Measurements from ENCODE around the gene LEFTY2. TPM values are rescaled to one million over a fixed set of nuclear protein-coding genes. Genes with fewer than 3 reads are reported as not detected.

The LEFTY2 gene, protein sequence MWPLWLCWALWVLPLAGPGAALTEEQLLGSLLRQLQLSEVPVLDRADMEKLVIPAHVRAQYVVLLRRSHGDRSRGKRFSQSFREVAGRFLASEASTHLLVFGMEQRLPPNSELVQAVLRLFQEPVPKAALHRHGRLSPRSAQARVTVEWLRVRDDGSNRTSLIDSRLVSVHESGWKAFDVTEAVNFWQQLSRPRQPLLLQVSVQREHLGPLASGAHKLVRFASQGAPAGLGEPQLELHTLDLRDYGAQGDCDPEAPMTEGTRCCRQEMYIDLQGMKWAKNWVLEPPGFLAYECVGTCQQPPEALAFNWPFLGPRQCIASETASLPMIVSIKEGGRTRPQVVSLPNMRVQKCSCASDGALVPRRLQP
- not detected in 2 replicates for total RNA-seq

DNA sequence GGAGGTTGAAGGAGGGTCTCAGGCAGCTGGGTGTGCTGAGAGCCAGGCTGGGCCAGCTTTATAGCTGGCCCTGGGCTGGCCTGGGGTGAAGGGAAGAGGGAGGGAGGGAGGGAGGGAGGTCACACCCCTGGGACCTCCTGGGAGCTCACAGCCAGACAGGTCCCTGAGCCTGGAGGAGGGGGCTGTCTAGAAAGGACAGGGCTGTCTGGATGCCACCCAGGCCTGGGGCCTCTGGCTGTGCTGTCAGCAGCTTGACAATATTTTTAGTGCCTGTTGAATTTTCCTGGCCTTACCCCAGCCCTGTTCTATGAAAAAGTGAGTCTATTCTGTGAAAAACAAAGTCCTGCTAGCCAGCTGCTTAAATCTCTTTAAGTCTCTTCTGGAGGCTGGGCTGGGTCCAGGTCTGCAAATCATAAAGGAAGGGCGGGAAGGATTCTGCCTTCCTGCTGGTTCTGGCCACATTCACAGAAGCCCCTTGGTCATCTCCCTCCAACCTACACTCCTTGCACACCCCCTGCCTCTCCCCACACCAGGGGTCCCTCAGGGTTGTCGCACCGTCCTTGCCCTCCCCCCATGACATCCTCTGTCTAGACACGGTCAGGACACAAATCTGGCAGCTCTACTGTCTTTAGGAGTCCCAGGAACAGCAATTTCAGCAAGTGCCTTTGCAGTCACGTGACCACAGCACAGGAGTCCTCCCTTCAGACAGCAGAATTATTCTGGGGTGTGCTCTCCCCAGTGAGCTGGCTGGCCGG lies at the start of gene LEFTY2:
Gene LEFTY2, minus strand, starts transcription at position 34 of the 755 bp plus-strand sequence. CDS start 80 bp downstream, outside the sequence.

DNA sequence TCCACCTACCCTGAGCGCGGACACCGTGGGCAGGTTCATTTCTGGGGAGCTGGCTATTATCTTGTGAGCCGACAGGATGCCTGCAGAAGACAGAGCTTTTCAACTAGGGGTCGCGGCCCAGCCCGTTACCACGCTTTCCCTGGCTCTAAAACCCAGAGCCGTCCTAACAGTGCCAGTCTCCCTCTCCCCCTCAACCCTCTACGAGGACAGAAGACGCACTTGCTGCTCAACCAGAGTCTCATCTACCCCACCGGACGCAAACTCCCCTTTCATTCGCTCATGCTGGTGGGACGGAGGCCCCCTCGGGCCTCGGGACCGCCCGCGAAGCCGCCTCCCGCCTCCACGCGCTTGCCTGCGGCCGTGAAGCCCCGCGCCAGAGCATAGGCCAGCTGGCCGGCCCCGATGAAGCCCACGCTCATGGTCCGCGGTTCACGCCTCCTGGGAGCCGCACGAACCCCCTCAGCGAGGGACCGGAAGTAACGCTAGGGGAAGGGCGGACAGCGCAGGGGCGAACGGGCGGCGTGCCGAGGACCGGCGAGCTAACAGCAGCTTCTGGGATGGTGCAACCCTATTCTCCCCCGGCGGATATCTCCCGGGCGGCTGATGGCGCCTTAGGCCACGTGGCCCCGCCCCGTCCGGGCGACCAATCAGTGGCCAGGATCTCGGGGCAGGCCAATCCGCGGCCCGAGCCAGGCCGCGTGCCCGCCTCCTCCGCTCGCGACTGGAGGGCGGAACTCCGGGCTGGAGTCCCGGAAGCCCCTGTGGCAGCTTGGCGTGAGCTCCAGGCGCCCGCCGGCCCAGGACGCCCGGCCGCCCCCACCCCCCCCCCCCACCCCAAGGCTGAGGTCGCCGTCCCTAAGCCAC lies 17.1 kb downstream of the LEFTY2 start, which contains the start of gene PYCR2:
Gene PYCR2, minus strand, starts transcription at position 559 of the 864 bp plus-strand sequence. Its CDS starts 140 bp downstream, at position 419.

DNA sequence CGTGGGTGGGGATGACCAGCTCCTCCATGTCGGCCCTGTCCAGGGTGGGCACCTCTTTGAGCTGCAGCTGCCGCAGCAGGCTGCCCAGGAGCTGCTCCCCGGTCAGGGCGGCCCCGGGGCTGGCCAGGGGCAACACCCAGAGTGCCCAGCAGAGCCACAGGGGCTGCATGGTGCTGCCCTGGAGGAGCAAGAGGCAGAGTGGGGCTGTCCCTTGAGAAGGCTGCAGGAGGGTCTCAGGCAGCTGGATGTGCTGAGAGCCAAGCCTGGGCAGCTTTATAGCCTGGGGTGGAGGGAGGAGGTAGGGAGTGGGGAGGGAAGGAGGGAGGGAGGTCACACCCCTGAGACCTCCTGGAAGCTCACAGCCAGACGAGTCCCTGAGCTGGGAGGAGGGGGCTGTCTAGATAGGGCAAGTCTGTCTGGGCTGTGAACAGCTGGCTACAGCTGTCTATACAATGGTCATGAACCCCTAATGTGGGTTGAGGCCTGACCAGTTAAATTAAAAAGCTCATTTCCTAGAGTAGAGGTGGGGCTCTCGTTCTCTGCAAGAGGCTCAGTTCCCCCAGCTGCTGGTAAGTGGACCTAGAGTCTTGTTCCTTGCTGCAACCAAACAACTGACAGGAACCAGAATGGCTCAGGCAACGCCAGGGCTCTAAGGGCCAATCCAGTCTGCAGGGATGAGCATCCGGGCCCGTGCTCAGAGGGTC lies 52.0 kb downstream of the LEFTY2 start, which contains the start of gene LEFTY1:
Gene LEFTY1, minus strand, starts transcription at position 249 of the 704 bp plus-strand sequence. Its CDS starts 80 bp downstream, at position 169.

Other genes starting within 250 kb of the LEFTY2 start
- gene SRP9, start 163.4 kb downstream of the LEFTY2 start, total RNA-seq: 274 and 305 TPM in 2 replicates
- 21.9 and 73.9 TPM in 2 replicates for gene EPHX1, start 131.1 kb downstream of the LEFTY2 start, total RNA-seq
- 10.0 and 25.4 TPM in 2 replicates for gene TMEM63A, start 58.8 kb downstream of the LEFTY2 start, total RNA-seq
- not detected in 2 replicates for gene LEFTY1, start 52.1 kb downstream of the LEFTY2 start, total RNA-seq
- 35.9 and 53.3 TPM in 2 replicates for gene PYCR2, start 17.0 kb downstream of the LEFTY2 start, total RNA-seq
- gene SDE2, start 58.1 kb upstream of the LEFTY2 start, total RNA-seq: 17.2 and 20.0 TPM in 2 replicates
- 374 and 469 TPM in 2 replicates for gene H3-3A, start 121.5 kb upstream of the LEFTY2 start, total RNA-seq
- gene ACBD3, start 245.5 kb upstream of the LEFTY2 start, total RNA-seq: 37.8 and 51.3 TPM in 2 replicates

Data from epithelial cell of alveolus of lung (primary cell).